Measurements from ENCODE around the gene UBTF. TPM values are rescaled to one million over a fixed set of nuclear protein-coding genes. Genes with fewer than 3 reads are reported as not detected.

UBTF gene
- total RNA-seq, 4 donors from 2014 or later, result 36.2 to 64.3 (median 46.0) TPM

GRCh38 chr17:44183024-44183423 lies 36.5 kb downstream of the UBTF start:
- no peak for DNase-seq
- no peak for TF ChIP-seq POLR2A (IDR thresholded peaks at IDR 0.05)
- no peak for TF ChIP-seq CTCF (IDR thresholded peaks at IDR 0.05 in 4 of 5, conservative IDR thresholded peaks at IDR 0.05 in 1 of 5)
- no peaks in the 10 kb centered on the region for H3K27me3 ChIP-seq
- H3K36me3 ChIP-seq, result peaks cover 0 to 16% of the 10 kb centered on the region in 2 donors
- H3K4me1 ChIP-seq, result peaks cover 24 to 35% of the 10 kb centered on the region in 2 donors
- no peak for ATAC-seq
- intact Hi-C loops (cut with DNase I; ENCODE audit: low total_unique reads), result no loop called here
- H3K27ac ChIP-seq, result peak overlapping the region; percentile 93 to 99 (median 96)
- H3K9me3 ChIP-seq, result no peaks in the 10 kb centered on the region
- no peak overlapping the region for H3K4me3 ChIP-seq
- in situ Hi-C loops (cut with MboI; ENCODE audit: low sequenced_read_pairs in 4 of 4), result no loop called here

GRCh38 chr17:44178133-44178532 lies 41.3 kb downstream of the UBTF start:
- no peak overlapping the region for H3K4me3 ChIP-seq
- in situ Hi-C loops (cut with MboI; ENCODE audit: low sequenced_read_pairs in 4 of 4) (no loop called here), intact Hi-C loops (cut with DNase I; ENCODE audit: low total_unique reads) (no loop called here)
- ATAC-seq, result no peak
- no peak for TF ChIP-seq CTCF (IDR thresholded peaks at IDR 0.05 in 4 of 5, conservative IDR thresholded peaks at IDR 0.05 in 1 of 5)
- TF ChIP-seq POLR2A (IDR thresholded peaks at IDR 0.05), result no peak
- no peaks in the 10 kb centered on the region for H3K27me3 ChIP-seq
- peaks cover 12 to 16% of the 10 kb centered on the region in 2 donors for H3K4me1 ChIP-seq
- peak overlapping the region in 2 of 4 donors; percentile 33 to 51 for H3K27ac ChIP-seq
- H3K9me3 ChIP-seq, result no peaks in the 10 kb centered on the region
- peaks cover 0 to 23% of the 10 kb centered on the region in 2 donors for H3K36me3 ChIP-seq
- DNase-seq, result no peak

GRCh38 chr17:44177640-44178039 lies 41.8 kb downstream of the UBTF start:
- ATAC-seq, result no peak
- in situ Hi-C loops (cut with MboI; ENCODE audit: low sequenced_read_pairs in 4 of 4) (no loop called here), intact Hi-C loops (cut with DNase I; ENCODE audit: low total_unique reads) (no loop called here)
- DNase-seq, result no peak
- Histone ChIP-seq H3K27ac (peak overlapping the region in 1 of 4 donors; percentile 51), H3K36me3 (peaks cover 0 to 21% of the 10 kb centered on the region in 2 donors), H3K4me1 (peaks cover 12 to 16% of the 10 kb centered on the region in 2 donors), H3K4me3 (no peak overlapping the region), H3K27me3 (no peaks in the 10 kb centered on the region), H3K9me3 (no peaks in the 10 kb centered on the region)
- TF ChIP-seq CTCF (IDR thresholded peaks at IDR 0.05 in 4 of 5, conservative IDR thresholded peaks at IDR 0.05 in 1 of 5) (no peak), POLR2A (IDR thresholded peaks at IDR 0.05) (no peak)

GRCh38 chr17:44176671-44177501 lies 42.6 kb downstream of the UBTF start:
- peaks cover 0 to 21% of the 10 kb centered on the region in 2 donors for H3K36me3 ChIP-seq

GRCh38 chr17:44176257-44176656 lies 43.2 kb downstream of the UBTF start:
- ATAC-seq (no peak), DNase-seq (no peak)
- no peaks in the 10 kb centered on the region for H3K27me3 ChIP-seq
- in situ Hi-C loops (cut with MboI; ENCODE audit: low sequenced_read_pairs in 4 of 4) (no loop called here), intact Hi-C loops (cut with DNase I; ENCODE audit: low total_unique reads) (no loop called here)
- H3K4me3 ChIP-seq, result no peak overlapping the region
- peaks cover 0 to 21% of the 10 kb centered on the region in 2 donors for H3K36me3 ChIP-seq
- peaks cover 17 to 18% of the 10 kb centered on the region in 2 donors for H3K4me1 ChIP-seq
- peak overlapping the region in 2 of 4 donors; percentile 20 to 100 for H3K27ac ChIP-seq
- TF ChIP-seq POLR2A (IDR thresholded peaks at IDR 0.05) (no peak), CTCF (IDR thresholded peaks at IDR 0.05 in 4 of 5, conservative IDR thresholded peaks at IDR 0.05 in 1 of 5) (no peak)
- no peaks in the 10 kb centered on the region for H3K9me3 ChIP-seq

More at GRCh38 chr17:44176671-44177501, 42.6 kb downstream of the UBTF start:
- Histone ChIP-seq H3K27ac (peak overlapping the region in 1 of 4 donors; percentile 51), H3K9me3 (no peaks in the 10 kb centered on the region), H3K27me3 (no peaks in the 10 kb centered on the region), H3K4me3 (no peak overlapping the region), H3K4me1 (peaks cover 15 to 17% of the 10 kb centered on the region in 2 donors)
- ATAC-seq, result no peak
- TF ChIP-seq POLR2A (IDR thresholded peaks at IDR 0.05), result no peak
- no peak for DNase-seq
- intact Hi-C loops (cut with DNase I; ENCODE audit: low total_unique reads), result no loop called here
- in situ Hi-C loops (cut with MboI; ENCODE audit: low sequenced_read_pairs in 4 of 4), result no loop called here

Measured in gastrocnemius medialis (tissue), 4 donors.